Measurements from ENCODE around the gene ALK. TPM values are rescaled to one million over a fixed set of nuclear protein-coding genes. Genes with fewer than 3 reads are reported as not detected.

The ALK gene
- total RNA-seq, 4 donors from 2014 or later: 0.85 to 2.4 (median 1.8) TPM

DNA sequence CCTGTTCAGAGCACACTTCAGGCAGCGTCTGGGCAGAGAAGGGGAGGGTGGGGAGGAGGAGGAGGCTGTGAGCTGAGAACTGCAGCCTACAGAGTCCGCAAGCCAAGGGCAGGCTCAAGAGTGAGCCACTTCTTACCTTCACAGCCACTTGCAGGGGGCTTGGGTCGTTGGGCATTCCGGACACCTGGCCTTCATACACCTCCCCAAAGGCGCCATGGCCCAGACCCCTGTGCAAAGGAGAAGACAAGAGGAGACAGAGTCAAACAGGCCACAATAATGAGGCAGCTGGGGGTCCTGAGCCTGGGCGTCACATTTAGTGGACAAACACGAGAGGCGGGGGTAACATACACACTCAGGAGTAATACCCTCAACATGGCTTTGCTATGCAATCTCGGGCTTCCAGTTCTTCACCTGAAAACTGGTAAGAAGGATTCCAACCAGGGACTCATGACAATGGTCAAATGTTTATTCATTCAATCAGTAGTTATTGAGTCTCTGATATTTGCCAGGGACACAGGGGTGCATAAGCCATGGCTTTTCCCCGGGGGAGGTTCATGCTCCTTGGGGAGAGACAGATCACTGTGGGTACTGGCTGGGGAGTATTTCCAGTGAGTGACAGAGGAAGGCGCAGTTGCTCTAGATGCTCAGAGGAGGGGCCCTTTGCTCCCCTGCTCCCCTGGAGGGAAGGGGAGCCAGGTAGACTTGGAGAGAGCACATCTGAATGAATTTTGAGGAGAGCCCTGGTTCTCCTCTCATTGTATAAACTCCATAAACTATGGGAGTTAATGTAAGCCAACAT, 698.8 kb downstream of the ALK start:
- TF ChIP-seq, protein P1, sequence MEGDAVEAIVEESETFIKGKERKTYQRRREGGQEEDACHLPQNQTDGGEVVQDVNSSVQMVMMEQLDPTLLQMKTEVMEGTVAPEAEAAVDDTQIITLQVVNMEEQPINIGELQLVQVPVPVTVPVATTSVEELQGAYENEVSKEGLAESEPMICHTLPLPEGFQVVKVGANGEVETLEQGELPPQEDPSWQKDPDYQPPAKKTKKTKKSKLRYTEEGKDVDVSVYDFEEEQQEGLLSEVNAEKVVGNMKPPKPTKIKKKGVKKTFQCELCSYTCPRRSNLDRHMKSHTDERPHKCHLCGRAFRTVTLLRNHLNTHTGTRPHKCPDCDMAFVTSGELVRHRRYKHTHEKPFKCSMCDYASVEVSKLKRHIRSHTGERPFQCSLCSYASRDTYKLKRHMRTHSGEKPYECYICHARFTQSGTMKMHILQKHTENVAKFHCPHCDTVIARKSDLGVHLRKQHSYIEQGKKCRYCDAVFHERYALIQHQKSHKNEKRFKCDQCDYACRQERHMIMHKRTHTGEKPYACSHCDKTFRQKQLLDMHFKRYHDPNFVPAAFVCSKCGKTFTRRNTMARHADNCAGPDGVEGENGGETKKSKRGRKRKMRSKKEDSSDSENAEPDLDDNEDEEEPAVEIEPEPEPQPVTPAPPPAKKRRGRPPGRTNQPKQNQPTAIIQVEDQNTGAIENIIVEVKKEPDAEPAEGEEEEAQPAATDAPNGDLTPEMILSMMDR (IDR thresholded peaks at IDR 0.05; ENCODE audit: low read depth): no peak

DNA sequence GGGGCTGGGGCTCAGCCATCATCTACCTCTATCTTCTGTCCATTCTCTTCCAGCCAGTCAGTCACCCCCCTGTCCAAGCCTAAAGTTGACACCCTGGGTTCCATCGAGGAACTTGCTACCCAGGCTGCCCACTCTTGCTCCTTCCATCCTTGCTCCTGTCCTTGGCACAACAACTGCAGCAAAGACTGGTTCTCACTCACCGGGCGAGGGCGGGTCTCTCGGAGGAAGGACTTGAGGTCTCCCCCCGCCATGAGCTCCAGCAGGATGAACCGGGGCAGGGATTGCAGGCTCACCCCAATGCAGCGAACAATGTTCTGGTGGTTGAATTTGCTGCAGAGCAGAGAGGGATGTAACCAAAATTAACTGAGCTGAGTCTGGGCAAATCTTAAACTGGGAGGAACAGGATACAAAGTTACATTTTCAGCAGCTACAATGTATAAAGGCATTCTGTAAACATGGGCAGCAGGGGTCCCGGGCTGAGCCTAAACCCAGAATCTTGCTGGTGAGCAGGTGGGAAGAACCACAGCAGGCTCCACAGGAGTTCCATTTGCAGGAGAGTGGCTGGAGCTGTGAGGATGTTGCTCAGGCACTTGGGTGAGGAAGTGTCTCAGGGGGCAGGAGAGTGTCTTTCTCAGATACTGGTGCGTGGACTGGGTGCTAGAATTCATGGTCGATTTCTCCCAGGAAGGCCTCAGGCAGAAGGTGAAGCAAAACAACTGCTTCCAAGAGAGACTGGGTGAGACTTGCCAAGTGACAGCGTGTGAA, 700.7 kb downstream of the ALK start:
- TF ChIP-seq, protein P1 (IDR thresholded peaks at IDR 0.05; ENCODE audit: low read depth): no peak

DNA sequence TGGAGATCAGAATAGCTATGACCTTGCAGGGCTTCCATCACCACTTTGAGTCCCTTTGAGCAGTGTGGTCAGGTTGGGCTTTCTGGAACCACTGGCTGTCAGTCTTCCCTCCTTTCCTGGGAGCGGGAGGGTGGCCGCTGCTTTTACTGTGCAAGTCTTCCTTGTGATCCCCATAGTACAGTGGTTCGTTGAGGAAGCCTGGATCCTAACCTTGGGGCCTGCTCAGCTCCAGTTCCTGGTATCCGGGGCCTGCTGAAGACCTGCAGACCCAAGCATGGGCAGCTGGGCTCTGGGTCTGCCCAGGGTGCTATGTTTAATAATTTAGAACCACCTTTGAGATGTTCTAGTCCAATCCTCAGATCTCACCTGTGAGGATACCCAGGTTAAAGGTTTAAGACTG, 702.0 kb downstream of the ALK start:
- TF ChIP-seq, protein P1 (IDR thresholded peaks at IDR 0.05; ENCODE audit: low read depth): no peak

DNA sequence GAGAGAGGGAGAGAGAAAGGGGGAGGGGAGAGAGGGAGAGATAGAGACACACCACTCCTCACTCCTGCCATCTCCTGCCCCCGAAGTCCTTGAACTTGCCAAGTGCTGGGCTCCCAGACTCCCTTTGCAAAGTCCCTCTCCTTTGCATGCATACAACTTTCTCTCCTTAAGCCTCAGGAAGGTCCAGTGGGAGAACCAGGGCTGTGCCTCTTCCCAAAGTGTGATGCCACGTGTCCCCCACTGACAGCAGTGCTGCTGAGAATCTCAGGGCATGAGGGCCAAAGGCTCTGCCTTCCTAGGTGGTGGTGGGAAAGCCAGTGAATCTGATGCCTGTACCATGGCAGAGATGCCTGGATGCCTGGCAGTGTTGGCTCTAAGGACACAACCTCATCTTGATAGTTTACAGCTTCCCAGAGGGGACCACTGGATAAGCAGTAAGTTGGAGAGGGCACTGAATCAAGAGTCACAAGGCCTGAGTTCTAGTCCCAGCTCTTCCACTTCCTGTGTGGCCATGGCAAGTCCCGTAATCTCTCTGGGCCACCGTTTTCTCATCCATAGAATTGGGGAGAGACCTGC, 702.7 kb downstream of the ALK start:
- TF ChIP-seq, protein P1 (IDR thresholded peaks at IDR 0.05; ENCODE audit: low read depth): no peak

DNA sequence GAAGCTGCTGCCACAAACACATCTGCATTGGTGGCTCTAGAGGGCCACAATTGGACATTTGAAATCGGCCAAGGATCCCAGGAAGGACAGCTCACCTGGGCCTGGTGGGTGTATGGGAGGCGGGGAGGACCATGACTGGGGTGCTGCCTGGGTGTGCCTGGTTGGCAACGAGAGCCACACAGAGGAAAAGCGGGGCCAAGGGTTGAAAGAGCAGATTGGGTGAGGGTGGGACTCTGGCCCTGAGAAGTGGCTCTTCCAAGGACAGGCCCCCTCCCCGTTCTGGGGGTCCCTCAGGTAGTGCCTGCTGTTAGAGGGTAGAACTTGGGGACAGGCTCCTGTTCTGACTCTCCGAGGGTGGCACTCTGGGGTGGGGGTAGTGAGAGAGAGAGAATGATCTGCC, 703.3 kb downstream of the ALK start:
- TF ChIP-seq, protein P1 (IDR thresholded peaks at IDR 0.05; ENCODE audit: low read depth): no peak

DNA sequence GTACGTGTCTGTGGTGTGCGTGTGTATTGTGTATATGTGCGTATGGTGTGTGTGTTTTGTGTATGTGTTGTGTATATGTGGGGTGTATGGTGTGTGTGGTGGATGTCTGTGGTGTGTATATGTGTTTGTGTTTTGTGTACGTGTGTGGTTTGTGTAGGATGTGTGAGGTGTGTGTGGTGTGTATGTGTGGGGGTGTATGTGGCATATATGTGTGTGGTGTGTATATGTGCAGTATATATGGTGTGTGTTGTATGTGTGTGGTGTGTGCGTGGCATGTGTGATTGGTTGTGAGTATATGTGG, 704.8 kb downstream of the ALK start:
- TF ChIP-seq, protein P1 (IDR thresholded peaks at IDR 0.05; ENCODE audit: low read depth): no peak
